GM19099 (cell line): ENCODE measurements around the gene FOXP1.

Experiments used
- POLR2A ChIP-seq: IDR thresholded peaks from 3 replicates; pipeline ENCODE4 v1.6.1; 2011; ENCODE audit warnings: low read depth; ENCODE audit not compliant: insufficient read length; ENCODE audit errors: extremely low read depth

The FOXP1 gene

DNA sequence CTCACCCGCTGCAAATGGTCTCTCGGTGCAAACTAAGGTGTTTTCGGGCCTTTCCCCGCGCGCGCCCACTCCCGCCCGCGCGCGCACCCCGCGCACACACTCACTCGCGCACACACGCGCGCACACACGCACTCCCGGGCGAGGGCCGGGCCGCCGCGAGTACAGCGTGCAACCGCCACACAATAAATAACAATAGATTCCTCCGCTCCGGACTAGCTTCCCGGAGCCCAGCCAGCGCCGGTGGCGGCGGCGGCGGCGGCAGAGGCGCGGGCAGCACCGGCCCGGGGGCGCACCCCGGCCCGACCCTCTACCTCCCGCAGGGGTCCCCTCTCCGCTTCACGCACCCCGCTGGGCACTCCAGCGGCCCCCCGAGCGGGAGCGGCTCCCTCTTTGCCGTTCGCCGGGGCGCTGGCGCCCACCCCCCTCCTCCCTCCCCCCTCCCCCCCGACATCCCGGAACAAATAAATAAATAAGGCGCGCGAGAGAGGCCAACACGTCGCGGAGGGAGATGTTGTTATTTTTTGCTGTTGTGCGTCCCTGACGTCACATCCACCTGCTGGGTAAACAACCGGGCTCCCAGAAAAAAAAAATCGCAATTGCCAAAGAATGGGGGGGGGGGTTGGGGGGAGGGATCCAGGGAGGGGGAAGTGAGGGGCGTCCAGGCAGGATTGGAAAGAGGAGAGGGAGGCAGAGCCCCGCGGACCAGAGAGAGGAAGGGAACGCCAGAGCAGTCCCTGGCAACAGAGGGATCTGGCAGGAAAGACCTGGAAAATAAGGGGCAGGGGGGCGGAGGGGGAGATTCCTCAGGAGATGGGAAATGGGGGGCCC lies at the start of gene FOXP1:
Gene FOXP1 (minus strand): TSS at position 163 of the 828 bp plus-strand sequence. CDS start 385,347 bp downstream, outside the sequence.
- no peak for TF ChIP-seq POLR2A

GRCh38 chr3:71629711-71630110 lies 46.2 kb upstream of the FOXP1 start:
- no peak for TF ChIP-seq POLR2A

DNA sequence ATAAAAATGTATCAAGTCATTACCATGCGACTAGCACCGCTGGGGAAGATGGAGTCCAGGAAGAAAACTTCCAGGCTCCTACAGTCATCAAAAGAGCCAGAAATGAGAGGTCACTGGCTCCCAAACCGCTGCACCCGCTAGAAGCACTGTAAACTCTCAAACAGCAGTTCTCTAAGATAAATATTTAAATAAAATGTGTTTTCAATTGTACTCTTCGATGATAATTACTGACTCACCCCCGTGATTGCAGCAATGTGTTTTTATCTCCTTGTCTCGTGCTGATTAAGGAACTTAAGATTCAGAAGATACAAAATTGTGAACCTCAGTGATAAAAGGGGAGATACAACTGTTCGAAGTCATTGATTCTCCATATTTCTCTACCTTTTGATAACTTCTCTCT lies 45.8 kb upstream of the FOXP1 start:
- TF ChIP-seq POLR2A = no peak

DNA sequence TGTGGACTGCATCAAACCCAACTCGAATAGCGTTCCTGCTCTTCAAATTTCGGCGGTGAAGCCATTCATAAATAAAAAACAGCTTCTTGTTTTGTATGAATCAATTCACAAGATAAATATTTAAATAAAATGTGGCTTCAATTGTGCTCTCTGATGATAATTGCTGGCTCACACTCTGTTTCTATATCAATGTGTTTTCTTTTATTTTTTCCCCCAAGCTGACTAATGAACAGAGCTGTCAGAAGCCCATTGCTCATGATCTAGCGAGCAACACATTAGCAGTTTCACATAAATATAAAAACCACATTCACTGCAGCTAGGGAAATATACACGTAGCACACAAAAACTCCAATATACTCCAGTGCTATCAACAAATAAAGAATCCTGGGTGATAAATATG lies 45.0 kb upstream of the FOXP1 start:
- TF ChIP-seq POLR2A = no peak

DNA sequence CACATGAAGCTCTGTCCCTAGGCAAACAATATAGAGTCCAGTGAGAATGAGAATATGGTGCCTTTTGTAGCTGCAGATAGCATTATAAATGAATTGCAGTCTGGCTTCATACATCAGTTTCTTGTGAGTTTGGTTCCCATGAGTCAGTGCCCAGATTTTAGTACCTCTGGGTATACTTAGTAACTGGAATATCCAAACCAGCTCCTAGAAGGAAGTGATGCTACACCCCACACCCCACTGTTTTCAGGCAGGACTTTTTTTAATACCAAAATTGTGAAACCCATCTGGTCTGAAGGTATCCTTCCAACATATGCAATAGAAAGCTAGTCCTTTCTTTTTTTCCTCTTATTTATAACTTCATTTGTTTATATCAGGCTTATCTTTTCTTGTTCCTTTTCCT lies 42.1 kb upstream of the FOXP1 start:
- no peak for TF ChIP-seq POLR2A

- no peak for TF ChIP-seq POLR2A
Observed at GRCh38 chr3:71621825-71622537, 38.5 kb upstream of the FOXP1 start.

DNA sequence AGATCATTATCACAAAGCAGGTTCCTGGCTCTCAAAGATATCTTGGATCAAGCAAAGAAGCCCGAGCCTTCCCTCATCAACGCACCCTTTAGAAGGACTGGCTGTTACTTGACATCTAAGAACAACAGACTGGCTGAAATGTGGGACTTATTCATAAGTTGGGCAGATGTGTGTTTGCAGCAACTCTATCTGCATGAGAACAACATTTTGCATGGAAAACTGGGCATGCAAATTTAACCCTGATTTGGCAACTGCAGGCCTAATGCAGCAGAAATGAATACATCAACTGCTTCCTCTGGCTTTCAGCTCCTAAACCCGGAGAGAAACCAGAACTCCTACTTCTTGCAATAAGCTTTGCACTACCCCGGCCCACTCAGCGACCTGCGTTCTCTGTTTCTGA lies 35.0 kb upstream of the FOXP1 start:
- no peak for TF ChIP-seq POLR2A

DNA sequence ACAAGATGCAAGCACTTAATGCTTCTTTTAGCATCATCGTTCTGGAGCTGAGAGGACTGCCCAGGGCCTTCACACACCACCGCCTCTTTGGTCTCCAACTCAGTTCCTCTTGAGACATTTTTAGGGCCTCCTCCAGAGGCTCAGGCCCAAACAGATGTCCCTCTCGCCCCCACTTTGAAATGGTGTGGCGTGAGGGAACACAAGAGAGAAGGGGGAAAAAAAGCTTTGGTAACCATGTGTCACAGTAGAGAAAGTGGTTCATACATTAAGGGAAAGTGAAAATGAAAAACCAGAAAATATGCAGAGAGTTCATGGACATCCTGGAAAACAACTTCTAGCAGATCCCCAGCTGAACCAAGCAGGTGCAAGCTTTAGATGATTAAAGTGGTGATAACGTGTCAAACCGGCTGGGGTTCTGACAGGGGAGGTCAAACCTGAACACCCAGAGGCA lies 33.1 kb upstream of the FOXP1 start:
- TF ChIP-seq POLR2A = no peak

DNA sequence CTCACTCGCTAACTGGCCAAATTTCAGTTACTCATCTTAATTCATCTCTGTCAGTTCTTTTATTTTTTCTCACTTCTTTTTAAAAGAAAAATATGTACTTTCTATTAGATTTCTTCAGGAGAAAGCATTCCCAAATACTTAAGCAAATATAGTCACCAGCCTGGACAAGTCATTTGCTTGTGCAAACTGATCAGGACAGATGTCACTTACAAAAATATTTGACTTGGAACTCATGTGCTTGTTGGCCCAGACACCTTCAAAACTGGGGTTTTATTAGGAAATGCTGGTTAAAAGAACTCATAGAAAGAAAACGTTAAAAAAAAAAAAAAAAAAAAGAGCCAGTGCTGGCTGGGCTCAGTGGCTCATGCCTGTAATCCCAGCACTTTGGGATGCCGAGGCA lies 31.3 kb upstream of the FOXP1 start:
- no peak for TF ChIP-seq POLR2A

DNA sequence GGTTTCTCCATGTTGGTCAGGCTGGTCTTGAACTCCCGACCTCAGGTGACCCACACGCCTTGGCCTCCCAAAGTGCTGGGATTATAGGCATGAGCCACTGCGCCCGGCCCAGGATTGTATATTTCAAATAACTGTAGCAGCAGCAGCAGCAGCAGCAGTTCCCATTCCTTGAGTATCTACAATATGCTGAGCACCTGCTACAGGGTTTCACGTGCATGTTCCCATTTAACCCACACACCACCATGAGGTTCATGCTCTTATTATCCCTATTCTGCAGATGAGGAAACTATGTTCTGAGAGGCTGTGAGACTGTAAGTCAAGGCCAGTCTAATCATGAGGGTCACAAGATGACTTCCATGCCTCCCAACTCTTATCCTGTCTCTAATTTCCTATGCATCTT lies 30.9 kb upstream of the FOXP1 start:
- TF ChIP-seq POLR2A = no peak

DNA sequence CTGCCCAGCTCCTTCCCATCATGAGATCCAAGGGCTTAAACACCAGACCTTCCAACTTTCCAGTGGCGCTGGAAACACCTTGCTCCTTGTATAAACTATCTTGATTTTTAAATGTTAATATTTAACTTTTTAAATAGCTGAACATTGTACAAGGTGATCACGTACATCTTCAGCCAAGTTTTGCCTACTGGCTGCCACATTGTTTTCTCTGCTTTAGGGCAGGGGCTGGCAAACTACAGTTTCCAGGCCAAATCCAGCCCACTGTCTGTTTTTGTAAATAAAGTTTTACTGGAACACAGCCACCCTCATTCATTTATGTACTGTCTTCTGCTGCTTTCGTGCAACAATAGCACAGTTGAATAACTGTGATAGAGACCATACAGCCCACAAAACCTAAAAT lies 27.6 kb upstream of the FOXP1 start:
- no peak for TF ChIP-seq POLR2A

DNA sequence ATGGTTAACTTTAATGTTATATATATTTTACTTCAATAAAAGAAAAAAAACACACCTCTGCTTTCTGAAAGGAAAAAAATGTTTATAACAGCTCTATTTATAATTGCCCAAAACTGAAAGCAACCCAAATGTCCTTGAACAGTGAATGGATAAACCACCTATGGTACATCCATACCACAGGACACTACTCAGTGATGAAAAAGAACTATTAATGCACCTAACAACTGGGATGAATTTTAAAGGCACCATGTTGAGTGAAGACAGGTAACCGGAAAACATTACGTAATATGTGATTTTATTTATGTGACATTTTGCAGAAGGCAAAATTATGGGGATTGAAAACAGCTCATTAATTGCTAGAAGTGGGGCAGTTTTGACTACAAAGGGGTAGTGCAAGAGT lies 23.8 kb upstream of the FOXP1 start:
- TF ChIP-seq POLR2A = no peak

DNA sequence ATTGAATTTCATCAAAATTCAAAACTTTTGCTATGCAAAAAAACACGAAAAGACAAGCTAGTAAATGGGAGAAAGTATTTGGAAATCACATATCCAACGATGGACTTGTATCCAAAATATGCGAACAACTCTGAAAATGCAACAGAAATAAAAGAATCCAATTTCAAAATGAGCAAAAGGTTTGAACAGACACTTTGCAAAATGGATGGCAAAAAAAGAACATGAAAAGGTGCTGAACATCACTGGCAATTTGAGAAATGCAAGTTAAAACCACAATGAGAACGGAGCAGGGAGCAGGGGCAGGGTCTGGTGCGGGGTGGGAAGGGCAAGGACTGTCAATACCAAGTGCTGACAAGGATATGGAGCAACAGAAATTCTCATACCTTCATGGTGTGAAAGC lies 23.1 kb upstream of the FOXP1 start:
- no peak for TF ChIP-seq POLR2A

DNA sequence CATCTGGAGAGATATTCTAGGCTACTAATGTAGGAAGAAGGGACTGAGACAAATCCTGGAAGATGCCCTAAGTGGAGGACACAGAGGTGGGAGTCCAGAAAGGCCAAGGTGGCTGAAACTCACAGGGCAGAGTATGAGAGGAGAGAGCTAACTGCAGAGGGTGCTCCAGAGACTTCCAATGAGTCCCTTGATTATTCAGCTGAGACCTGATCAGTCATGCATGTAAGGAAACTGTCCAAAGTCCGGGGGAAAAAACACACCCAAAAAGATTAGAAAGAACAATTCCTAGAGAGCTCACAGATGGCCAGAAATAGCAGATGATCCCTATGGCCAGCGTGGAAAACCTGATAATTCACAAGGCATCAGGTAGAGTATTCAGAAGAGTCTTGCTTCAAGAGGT lies 18.7 kb upstream of the FOXP1 start:
- TF ChIP-seq POLR2A = no peak

DNA sequence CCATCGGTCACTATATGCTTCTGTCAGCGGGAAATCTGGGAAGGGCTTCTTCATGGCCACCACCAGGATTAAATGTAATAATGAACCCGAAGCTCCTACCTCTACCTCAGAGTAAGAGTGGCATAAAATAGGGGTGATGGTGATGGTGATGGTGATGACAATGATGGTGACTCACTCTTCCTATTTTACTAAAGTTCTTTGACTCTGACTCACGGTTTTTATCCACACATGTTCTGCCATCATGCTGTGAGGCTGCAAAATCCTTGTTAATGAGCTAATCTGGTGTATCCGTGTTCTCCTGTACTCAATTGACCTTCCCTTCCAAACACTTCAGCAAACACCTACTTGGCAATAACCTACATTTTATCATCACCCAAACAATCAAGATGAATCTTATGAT lies 18.3 kb upstream of the FOXP1 start:
- no peak for TF ChIP-seq POLR2A

DNA sequence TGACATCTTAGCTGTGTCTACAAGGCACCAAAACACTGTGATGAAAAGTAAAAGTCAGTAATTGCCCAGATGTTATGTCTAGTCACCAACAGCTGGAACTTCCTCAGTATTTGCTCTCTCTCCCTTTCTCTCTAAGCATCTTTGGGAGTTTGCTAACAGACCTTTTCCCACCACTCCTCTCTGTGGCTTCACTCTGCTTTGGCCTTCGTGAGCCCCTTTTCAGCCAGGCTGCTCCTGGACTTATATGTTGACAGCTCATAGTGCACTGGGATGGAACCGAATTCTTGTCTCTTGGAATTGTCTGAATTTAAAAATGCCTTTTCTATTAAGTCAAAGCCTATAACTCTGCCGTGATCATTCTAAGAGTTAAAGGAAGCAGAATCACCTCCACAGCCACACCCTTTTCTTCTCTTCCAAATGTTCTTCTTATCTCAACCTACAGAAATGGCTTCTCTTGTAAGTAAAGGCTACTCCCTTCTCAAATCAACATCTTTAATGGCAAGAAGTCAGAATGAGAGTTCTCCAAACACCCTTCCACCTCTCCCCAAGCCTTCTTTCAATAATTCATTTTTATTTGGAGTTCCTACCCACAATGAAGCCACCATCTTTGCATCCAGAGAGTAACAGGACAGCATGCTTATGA lies 17.2 kb upstream of the FOXP1 start:
- TF ChIP-seq POLR2A = no peak
